IMR-90 (cell line): ENCODE measurements around the gene ADAMTSL2.

Source experiments
- CEBPB ChIP-seq: IDR thresholded peaks from 2 replicates; pipeline ENCODE4 v1.6.1; 2012; ENCODE audit warnings: low read depth, low read length, improper control_type of control experiment
- MAZ ChIP-seq: IDR thresholded peaks from 2 replicates; pipeline ENCODE4 v1.6.1; 2012; ENCODE audit warnings: low read depth, mild to moderate bottlenecking, low read length, improper control_type of control experiment, moderate library complexity, borderline replicate concordance
- POLR2A ChIP-seq: IDR thresholded peaks from 2 replicates; pipeline ENCODE4 v1.6.1; 2012; ENCODE audit warnings: mild to moderate bottlenecking, low read depth, low read length
- RAD21 ChIP-seq: IDR thresholded peaks from 2 replicates; pipeline ENCODE4 v1.6.1; 2012; ENCODE audit warnings: low read length, improper control_type of control experiment
- RFX5 ChIP-seq: IDR thresholded peaks from 2 replicates; pipeline ENCODE4 v1.8.0; 2012; ENCODE audit warnings: low read depth, mild to moderate bottlenecking, low read length, moderate library complexity
- USF2 ChIP-seq: fragments of 150-350 bp; IDR thresholded peaks from 2 replicates; pipeline ENCODE4 v1.6.1; 2017; ENCODE audit warnings: mild to moderate bottlenecking, antibody characterized with exemption, low read length, low read depth
- TF ChIP-seq, protein P1 (sequence below): conservative IDR thresholded peaks from 2 replicates; pipeline ENCODE4 v1.5.1; 2012; ENCODE audit warnings: mild to moderate bottlenecking, low read depth, low read length, improper control_type of control experiment

DNA sequence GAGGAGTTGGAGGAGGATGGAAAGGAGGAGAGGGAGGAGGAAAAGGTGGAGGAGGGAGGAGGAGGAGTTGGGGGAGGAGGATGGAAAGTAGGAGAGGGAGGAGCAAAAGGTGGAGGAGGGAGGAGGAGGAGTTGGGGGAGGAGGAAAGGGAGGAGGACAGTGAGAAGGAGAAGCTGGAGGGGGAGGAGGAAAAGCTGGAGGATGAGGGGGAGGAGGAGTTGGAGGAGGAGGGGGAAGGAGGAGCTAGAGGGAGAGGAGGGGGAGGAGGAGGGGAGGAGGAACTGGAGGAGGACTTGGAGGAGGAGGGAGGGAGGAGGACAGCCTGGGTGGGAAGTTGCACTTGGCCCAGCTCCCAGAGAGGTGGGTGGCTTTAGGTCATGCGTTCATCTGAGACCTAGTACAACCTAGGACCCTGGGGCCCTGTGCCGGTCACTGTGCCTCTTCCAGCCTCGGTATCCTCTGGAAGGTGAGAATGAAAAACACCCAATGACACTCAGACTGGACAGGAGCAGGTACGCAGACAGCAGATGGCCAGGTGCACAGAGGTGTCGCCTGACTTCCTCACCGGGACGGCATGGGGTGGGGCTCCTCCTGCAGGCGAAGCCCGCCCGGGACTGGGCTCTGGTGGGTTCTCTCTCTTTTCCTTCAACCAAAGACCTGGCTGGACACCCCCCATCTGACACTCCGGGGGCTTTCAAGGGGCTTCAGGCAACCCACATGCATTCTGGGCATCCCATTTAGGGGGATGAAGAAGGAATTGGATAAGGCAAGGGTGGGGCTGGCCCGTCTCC, 43.4 kb upstream of the ADAMTSL2 start:
- TF ChIP-seq, protein P1, sequence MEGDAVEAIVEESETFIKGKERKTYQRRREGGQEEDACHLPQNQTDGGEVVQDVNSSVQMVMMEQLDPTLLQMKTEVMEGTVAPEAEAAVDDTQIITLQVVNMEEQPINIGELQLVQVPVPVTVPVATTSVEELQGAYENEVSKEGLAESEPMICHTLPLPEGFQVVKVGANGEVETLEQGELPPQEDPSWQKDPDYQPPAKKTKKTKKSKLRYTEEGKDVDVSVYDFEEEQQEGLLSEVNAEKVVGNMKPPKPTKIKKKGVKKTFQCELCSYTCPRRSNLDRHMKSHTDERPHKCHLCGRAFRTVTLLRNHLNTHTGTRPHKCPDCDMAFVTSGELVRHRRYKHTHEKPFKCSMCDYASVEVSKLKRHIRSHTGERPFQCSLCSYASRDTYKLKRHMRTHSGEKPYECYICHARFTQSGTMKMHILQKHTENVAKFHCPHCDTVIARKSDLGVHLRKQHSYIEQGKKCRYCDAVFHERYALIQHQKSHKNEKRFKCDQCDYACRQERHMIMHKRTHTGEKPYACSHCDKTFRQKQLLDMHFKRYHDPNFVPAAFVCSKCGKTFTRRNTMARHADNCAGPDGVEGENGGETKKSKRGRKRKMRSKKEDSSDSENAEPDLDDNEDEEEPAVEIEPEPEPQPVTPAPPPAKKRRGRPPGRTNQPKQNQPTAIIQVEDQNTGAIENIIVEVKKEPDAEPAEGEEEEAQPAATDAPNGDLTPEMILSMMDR = no peak
- TF ChIP-seq POLR2A (no peak), USF2 (no peak), RAD21 (no peak), CEBPB (no peak), MAZ (no peak), RFX5 (no peak)
